Stimulated activated CD8-positive, alpha-beta memory T cell treated with anti-CD3 and anti-CD28 coated beads, Interleukin-4, amount 100 ng/mL, for 4 hours (primary cell): ENCODE measurements around the gene FER.
"Not testable (repeated sequence)": the region's sequence is repeated elsewhere in the genome, so short reads cannot be mapped to it uniquely, and the experiment has no call there.

Experiments
- DNase-seq, 2 donors: peaks; one replicate each; pipeline ENCODE4 v3.0.0-alpha.2; 2020; ENCODE audit warnings: low read depth in 2 of 2, low spot score in 1 of 2

The FER gene

GRCh38 chr5:108947164-108947563, 199.5 kb downstream of the FER start:
- DNase-seq, result no peak

- DNase-seq, result no peak
Observed at GRCh38 chr5:108950276-108950675, 202.6 kb downstream of the FER start.

DNA sequence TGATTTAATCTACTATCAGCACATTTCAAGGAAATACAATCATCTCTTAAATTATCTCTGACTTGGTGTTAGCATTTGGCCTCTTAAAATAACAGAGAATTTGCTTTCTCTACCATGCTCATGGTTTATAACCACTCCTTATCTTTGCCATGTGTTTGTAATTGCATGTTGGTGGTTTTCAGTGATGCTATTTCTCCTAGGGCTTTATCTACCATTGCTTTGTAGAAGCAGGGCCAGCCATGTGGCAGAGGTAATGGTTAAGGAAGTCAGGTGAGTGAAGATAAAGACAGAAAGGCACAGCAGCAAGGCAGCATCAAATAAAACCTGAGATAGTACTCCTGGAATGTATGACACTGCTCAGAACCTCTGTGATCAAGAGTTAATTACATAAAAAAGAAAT, 206.2 kb downstream of the FER start:
- no peak for DNase-seq

DNA sequence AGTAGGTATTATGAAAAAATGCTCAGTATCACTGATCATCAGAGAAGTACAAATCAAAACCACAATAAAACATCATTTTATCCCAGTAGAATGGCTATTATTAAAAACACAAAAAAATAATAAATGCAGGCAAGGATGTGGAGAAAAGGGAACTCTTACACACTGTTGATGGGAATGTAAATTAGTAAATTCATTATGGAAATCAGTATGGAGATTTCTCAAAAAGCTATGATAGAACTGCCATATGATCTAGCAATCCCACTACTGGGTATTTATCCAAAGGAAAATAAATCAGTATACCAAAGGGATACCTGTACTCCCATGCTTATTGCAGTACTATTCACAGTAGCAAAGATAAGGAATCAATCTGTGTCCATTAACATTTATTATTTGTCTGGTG, 209.6 kb downstream of the FER start:
- no peak for DNase-seq

DNA sequence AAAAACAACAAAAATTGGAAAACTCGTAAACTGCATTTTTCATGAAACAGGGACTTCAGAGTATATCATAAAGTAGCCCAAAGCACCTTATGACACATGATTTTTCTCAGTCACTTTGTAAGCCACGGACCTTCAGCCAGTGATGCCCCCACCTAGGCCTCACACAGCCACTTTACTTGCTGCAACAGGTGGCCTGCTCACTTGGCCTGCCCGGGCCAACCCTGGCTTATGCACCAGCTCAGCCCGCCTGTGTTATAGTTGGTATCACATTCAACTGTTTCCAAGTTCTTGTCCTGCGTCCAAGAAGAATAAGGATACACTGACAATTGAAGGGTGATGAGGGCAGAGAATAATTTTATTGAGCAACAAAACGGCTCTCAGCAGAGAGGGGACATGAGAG, 219.2 kb downstream of the FER start:
- no peak for DNase-seq

DNA sequence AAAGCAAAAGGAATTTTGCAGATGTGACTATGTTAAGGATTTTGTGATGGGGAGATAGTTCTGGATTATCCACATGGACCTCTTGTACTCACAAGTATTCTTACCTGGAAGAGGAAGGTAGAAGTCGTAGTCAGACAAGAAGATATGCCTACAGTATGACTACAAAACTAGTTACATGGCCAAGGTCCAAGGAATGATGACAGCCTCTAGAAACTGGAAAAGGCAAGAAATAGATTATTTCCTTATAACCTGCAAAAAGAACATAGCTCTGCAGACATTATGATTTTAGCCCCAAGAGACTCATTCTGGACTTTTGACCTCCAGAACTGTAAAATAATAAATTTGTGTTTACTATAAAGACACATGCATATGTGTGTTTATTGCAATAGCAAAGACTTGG, 226.9 kb downstream of the FER start:
- no peak for DNase-seq

DNA sequence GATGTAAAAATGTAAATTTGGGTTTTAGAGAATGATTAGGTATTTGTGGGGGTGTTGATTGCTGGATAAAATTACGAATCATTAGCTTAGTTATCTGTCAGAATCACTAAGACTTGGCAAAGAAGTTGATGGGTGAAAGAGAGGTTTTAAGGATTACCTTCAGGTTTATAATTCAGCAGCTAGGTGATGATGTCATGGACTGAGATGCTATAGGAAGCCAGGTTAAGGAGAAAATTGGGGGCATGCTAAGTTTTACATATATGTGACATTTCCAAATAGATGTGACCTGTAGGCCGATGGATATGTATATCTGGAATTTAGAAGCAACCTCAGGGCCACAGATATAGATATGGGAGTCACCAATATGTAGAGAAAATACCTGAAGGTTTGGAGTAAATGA, 228.0 kb downstream of the FER start:
- DNase-seq, result no peak

GRCh38 chr5:108983461-108984092, 235.9 kb downstream of the FER start:
- DNase-seq, result no peak

DNA sequence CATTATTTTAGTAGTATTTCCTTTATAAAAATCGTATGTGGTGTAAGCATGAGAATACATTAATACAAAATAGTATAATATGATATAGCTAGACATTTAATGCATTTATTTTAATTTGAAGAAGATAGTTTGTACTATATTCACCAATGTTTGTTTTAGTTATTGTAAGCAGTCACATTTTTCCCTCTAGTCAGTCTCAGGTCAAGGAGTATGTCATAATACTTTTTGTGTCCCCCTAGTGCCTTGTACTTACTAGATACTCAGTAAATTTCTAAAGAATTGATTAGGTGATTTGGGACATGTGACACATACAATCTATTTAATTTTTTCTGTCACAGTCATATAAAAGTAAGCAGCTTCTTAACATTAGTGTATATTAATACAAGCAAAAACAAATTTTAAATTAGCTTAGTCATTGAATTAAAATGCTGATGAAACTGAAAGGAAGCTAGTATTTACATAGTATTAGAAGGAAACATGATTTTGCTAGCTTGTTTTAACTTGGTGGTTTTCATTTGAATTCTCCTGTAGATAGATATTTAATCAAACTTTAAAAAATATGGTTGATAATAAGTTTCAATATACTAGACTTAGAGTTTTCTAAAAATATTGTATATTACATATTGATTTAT, 242.2 kb downstream of the FER start:
- DNase-seq, result no peak

- DNase-seq, result not testable (repeated sequence)
Observed at GRCh38 chr5:108992396-108993085, 244.8 kb downstream of the FER start.

GRCh38 chr5:108993440-108993839, 245.7 kb downstream of the FER start:
- DNase-seq, result not testable (repeated sequence)

DNA sequence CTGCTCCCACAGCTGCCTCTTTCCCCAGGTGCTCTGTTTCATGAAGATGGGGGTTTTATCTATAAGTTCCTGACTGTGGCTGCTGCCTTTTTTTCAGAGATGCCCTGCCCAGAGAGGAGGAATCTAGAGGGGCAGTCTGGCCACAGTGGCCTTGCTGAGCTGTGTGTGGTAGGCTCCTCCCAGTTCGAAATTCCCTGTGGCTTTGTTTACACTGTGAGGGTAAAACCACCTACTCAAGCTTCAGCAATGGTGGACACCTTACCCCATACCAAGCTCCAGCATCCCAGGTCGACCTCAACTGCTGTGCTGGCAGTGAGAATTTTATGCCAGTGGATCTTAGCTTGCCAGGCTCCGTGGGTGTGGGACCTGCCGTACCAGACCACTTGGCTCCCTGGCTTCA, 250.0 kb downstream of the FER start:
- DNase-seq, result no peak

GRCh38 chr5:108998216-108998615, 250.5 kb downstream of the FER start:
- no peak for DNase-seq

DNA sequence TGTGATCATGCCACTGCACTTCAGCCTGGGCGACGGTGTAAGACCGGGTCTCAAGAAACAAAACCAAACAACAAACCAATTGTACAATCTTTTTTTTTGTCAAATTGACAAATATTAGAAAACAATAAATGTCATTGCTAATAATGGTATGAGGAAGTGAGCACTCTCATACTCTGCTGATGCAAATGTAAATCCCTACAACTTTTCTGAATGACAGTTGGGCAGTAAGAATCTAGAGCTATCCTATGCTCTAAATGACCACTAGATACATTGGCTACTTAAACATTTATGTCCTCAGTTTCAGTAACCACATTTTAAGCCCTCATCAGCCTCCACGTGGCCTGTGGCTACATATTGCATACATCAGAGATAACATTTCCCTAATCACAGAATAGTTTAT, 256.2 kb downstream of the FER start:
- DNase-seq, result no peak

DNA sequence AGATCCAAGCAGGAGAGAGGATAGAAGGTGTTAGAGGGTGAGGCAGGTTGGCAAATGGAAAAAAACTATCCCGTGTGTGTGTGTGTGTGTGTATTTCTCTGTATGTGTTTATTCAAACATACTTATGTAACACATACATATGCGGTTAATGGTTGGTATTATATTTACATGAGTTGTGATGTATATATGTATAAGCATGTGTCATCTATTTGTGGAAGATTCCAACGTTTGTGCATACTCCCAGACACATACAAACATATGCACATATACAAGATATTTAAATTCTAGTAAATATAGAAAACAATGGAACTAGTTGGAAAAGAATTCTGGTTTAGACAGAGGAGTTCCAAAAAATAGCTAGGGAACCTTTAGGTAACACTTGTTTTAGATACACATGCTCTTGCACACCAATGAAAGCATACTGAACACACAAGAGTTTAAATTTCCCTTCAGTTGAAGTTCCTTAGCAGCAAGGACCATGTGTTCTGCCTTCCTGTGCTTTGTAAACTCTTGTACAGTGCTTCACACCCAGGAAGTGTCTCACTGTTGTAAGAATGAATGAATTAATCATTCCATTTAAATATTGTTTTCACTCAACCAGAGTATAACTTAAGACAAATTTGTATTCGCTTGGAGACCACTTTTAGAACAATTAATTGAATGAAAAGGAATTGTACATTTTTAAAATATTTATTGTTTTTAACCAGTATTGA, 257.8 kb downstream of the FER start:
- DNase-seq, result no peak

DNA sequence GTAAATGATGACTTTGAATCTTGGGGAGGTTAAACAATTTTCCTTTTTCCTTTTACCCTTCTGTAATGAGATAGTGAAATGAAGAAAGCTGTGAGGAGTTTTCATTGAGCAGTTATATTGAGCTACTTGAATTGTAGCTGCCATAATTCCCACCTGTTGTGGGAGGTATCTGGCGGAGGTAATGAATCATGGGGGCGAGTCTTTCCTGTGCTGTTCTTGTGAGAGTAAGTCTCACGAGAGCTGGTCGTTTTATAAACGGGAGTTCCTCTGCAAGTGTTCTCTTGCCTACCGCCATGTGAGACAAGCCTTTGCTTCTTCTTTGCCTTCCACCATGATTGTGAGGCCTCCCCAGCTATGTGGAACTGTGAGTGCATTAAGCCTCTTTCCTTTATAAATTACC, 258.4 kb downstream of the FER start:
- no peak for DNase-seq

DNA sequence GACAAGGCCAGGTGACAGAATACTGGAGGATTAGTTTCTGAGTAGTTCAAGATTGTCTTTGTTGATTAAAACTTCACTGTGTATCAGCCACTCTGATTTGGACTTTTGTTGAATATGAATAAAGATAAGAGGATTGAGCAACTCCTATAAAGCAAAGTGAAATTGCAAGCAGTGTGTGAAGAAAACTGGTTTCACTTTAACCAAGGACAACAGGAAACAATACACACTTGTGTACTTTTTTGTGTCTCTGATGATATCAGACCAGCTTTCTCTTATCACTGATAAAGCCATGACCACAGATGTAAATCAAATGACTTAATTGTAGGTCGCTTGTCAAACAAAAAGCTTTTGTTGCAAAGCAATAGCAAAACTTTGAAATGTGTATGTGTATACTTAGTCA, 268.6 kb downstream of the FER start:
- DNase-seq, result no peak

DNA sequence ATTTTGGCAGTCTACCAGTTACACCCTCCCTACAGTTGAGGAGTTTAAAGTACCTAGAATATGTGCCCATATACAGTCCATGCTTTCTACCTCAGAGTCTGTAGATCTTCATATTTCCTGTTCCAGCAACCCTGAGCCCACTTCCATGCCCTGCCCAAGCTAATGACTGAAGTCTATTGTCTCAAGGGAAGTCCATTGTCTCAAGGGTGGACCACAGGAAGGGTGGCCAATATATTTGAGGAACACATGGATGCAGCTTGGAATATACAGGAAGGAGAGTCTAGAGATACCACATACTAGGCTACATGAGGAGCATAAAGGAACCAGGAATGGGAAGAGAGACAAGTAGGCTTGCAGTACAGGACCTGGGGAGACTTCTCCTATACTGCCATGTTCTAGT, 274.4 kb downstream of the FER start:
- DNase-seq, result no peak

DNA sequence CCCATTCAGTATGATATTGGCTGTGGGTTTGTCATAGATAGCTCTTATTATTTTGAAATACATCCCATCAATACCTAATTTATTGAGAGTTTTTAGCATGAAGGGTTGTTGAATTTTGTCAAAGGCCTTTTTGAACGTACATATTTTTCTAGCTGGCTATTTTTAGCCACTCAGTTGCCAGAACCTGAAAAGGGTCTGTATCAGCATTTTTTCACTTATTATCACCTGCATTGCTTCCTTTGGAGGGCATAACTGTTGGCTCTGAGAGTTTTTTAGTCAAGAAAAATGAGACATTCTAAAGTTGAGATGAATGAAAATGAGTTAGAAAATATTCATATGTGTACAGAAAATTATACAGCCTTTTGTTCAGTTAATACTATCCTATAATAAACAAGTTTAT, 278.0 kb downstream of the FER start:
- not testable (repeated sequence) for DNase-seq

- no peak for DNase-seq
Observed at GRCh38 chr5:109027983-109028607, 280.4 kb downstream of the FER start.

DNA sequence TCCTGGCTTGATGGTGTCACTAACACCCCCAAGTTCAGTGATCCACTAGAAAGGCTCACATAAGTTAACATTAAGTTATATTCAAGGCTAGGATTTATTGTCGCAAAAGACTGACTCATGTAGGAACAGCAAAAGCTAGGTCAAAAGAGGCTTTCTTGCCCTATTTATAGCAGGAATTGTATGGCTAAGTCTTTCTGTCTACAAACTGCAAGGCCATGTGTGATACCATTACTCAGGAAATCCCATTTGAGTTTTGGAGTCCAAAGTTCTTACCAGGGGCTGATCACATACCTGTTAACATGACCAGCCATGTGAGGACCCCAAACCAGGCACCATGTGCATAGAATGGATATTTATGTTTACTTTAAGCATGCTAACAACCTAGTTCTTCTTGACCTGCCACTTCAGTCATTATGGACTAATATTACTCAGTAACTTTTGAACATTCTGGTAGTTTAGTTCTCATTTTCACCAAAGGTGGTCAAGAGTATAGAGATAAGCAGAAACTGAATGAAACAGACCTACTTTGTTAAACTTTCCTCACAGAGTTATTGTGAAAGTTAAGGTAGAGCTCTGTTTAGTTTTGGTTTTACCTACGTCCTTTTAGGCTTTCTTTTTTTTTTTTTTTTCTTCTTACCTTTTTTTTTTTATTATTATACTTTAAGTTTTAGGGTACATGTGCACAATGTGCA, 281.1 kb downstream of the FER start:
- no peak for DNase-seq
